Activated T-cell treated with anti-CD3 and anti-CD28 coated beads, Interleukin-2, amount 50 U/mL, for 4 hours (primary cell): ENCODE measurements around the gene CYP27C1. TPM values are rescaled to one million over a fixed set of nuclear protein-coding genes. Genes with fewer than 3 reads are reported as not detected.

Source experiments
- total RNA-seq, 3 donors: library from RNA; stranded (reverse); gene quantifications; one replicate each; pipeline ENCODE4 v1.2.1, GENCODE V29; 2021

CYP27C1 gene
- total RNA-seq, 3 donors from 2014 or later = not detected

Other genes with a start within 250 kb of the CYP27C1 start
- gene BIN1, start 113.1 kb downstream of the CYP27C1 start, total RNA-seq = 10 to 100 TPM; 30.3 to 34.6 (median 32.7) TPM
- gene ERCC3, start 73.8 kb upstream of the CYP27C1 start, total RNA-seq = 10 to 100 TPM; 56.6 to 63.6 (median 61.8) TPM
- gene MAP3K2, start 167.7 kb upstream of the CYP27C1 start, total RNA-seq = 10 to 100 TPM; 60.2 to 69.1 (median 63.8) TPM
- gene PROC, start 198.1 kb upstream of the CYP27C1 start, total RNA-seq = under 1 TPM in 1 of 3 donors, not detected in 2; 0.19 TPM